Renal cortex interstitium (tissue), 15 donors: ENCODE measurements around the gene ITGA2B. TPM values are rescaled to one million over a fixed set of nuclear protein-coding genes. Genes with fewer than 3 reads are reported as not detected.
A peak's percentile ranks its signal among the peaks of the same experiment; 100 is the strongest.

Experiments
- DNase-seq, 11 donors: peaks; one replicate each; pipeline ENCODE4 v3.0.0-alpha.2; 2013; ENCODE audit warnings: low read depth in 9 of 11, low spot score in 4 of 11; ENCODE audit errors: extremely low read depth in 1 of 11
- long read RNA-seq, 16 experiments: transcript quantifications; one replicate each; lab custom pipeline, GENCODE V29; 2026
- polyA plus RNA-seq, 3 donors: library from polyadenylated mRNA; unstranded; fragments of 120-200 nt; gene quantifications; one replicate each; pipeline ENCODE4 v1.2.1, GENCODE V29; 2013; ENCODE audit not compliant: insufficient read length in 3 of 3

Gene ITGA2B
- 1 to 10 TPM; 3.2 to 7.7 (median 5.8) TPM for polyA plus RNA-seq
- long read RNA-seq, donor 1 = 0 reads
- long read RNA-seq, donor 2 = 0 reads
- long read RNA-seq, donor 3 = 0 reads
- long read RNA-seq, donor 4 = 0 reads
- long read RNA-seq, donor 5 = 0 reads
- long read RNA-seq, donor 6 = 0 reads
- long read RNA-seq, donor 7 = 0 reads
- long read RNA-seq, donor 8 = 0 reads
- long read RNA-seq, donor 9 = 0 reads
- long read RNA-seq, donor 10 = 0 reads
- long read RNA-seq, donor 11 = 0 reads
- long read RNA-seq, donor 12 = 0 reads
- long read RNA-seq, donor 13 = 0 reads
- long read RNA-seq, donor 14 = 0 reads
- long read RNA-seq, donor 15 = 0 reads
- long read RNA-seq, donor 16, partial matches to known transcripts = 5 of 5 reads
- long read RNA-seq, donor 16, other reads (novel, unspliced or antisense) = 0 of 5 reads

DNA sequence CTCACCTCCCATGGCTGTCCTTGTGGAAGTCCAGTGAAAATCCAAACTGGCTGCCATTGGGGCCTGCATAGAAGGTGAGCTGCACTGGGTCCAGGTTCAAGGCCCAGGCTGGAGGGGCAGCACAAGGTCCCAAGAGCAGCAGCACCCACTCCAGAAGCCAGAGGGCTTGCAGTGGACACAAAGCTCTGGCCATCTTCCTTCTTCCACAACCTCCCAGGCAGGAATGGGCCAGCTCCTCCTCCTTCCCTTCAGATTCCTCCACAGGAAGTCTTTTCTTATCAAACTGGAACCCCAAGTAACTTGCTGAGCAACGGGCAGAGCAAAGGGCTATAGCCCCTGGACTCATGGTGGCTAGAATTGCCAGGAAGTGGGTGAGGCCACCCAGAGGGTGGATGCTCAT lies at the start of gene ITGA2B:
Gene ITGA2B, minus strand, starts transcription at position 369 of the 400 bp plus-strand sequence. Its CDS starts 176 bp downstream, at position 193.
- no peak for DNase-seq

DNA sequence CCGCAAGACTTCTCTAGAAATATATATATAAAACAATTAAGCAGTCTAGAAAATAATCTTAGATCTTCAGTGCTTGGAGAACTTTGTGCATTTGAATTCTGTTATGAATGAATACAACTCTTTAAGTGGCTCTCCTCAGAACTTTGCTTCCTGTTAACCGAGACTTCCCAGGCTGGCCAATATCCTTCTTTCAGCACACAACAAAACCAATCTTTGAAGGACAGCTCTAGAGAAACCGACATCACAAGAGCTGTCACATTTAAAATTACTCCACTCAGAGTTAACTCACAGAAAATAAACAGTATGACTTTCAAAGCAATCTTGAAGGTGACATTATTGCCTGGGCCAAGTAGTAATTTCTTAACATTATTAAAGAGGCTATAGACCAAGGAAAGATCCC lies 49.7 kb upstream of the ITGA2B start:
- no peak for DNase-seq

DNA sequence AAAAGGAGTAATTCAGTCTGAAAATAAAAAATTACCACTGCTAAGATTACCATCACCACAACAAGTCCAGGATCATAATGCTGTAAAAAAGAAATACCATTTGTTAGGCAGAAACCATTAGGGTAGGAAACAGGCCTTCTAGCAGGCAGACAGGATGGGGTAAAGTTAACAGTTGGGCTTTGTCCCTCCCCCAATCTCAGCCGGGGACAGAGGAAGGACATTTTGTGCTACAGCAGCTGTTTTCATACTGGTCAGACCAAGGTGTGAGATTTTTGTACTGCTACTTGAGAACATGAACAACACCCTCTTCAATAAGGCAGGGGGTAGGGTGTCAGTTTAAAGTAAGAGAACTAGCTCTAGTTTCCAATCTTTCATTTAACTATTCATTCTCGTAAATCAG lies 49.2 kb upstream of the ITGA2B start:
- DNase-seq = peak in 3 of 11 donors; percentile 2 to 7 (median 2)

DNA sequence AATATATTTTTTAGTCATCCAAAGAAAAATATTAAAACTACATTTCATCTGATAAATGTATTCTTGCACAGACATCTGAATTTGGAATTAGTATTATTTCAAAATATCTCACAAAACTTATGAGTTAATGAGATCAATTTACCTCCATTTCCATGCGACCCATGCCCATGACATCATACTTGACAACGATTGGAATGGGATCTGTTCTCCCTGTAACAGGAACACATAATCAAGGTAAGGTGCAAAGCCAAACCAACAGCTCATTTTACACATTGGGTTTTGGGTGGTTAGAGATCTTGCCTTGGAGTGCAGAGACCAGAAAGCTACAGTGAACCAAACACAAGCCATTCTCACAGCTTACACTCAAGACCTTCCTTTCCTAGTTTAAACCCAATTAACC lies 46.9 kb upstream of the ITGA2B start:
- no peak for DNase-seq

DNA sequence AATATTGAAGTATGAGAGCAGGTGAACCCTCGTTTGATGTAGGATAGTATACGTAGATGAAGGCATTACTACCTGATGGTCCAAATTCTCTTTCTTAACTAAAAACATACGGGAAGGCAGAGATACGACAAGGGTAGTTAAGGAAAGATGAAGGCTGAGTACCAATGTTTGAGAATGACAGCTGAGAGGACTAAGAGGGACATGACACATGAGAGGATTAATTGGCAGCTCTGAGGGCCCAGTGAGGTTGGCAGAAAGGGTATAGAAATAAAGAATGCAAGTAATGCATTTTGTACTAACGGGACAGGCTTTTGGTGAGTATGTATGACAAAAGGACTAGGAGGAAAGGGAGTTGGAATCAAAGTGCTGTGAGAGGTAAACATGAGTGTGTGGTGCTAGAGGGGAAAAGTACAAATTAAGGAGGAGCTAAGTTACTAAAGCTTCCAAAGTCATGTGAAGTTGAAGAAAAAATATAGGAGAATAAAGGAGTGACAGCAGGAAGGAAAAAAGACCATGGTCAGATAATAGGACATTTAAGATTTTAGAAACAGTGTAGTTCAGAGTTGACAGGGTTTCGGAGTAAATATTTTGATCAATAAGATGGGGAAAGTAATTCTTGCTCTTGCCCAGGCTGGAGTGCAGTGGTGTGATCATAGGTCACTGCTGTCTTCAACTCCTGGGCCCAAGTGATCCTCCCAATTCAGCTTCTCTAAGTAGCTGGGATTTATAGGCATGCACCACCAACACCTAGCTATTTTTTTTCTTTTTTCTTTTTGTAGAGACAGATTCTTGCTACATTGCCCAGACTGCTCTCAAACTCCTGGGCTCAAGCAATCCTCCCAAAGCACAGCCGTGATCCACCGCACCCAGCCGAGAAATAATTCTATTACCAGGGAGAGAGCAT lies 43.1 kb upstream of the ITGA2B start:
- no peak for DNase-seq

DNA sequence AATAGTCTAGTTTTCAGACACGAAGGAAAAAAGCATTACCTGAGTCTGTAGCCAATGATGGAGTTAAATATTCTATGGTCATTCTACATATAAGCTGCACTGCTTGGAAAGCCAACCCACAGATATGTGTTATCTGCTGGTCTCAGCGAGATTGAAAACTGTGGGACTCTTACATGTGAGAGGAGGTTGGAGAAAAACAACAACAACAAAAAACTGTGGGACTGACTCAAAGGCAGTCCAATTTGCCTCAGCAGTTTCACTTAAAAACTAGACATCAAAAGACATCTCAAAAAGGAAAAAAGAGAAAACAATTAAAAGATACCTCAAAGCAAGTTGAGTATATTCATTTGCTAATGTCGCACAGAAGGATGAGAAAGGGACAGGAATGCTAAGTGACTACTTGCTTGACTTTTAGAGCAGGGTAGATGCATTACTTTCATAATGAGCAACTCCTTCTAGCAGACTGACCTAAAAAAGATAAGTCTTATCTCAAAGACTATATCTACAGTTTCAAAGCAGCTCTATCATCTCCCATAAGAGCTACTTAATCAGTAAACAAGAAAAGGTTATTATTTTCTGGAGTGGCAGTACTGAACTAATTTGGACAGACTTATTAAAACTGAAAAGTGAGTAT lies 35.5 kb upstream of the ITGA2B start:
- DNase-seq = no peak

DNA sequence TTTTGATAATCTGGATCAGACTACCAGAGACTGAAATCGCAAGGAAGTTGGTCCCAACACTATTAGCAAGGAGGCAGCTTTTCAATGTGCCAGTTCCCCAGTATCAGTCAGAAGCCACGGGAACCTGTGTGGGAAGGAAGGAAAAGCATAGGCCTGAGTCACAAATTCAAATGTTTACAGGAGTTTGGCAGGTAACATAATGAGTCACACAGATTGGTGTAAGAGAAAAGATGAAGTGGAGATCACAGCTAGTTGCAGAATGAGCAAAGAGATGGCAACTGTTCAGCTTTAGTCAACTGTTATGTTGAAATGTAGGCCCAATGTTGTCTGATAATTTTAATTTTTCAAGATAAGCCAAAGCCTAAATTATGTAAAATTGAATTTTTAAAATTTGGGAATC lies 28.1 kb upstream of the ITGA2B start:
- DNase-seq = no peak

DNA sequence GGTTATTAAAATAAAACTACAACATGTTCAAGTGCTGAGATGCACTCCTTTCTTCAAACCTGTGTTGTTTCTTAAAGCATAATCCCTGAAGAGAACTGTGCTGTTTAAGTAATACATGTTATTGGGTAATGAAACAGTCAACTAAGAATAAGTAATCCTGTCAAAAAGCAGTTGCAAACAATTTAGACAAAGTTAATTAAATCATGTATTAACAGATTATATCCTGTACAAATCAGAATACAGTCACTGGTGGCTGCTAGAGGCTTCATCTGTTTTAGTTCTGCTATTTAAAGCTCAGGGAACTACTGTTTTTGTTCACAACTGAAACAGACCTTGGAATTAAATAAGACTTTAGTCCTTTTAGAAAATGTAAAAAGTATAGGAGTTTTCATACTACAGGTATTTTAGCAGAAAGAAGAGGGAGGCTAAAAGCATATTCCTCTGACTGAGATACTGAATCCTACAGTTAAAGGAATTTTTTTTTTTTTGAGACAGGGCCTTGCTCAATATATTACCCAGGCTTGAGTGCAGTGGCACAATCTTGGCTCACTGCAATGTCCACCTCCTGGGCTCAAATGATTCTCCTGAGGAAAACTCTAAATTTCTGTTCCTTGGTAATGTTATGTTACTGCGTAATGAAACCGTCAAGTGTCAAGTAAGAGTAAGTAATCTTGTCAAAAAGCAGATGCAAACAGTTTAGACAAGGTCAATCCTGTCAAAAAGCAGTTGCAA lies 27.3 kb upstream of the ITGA2B start:
- no peak for DNase-seq

DNA sequence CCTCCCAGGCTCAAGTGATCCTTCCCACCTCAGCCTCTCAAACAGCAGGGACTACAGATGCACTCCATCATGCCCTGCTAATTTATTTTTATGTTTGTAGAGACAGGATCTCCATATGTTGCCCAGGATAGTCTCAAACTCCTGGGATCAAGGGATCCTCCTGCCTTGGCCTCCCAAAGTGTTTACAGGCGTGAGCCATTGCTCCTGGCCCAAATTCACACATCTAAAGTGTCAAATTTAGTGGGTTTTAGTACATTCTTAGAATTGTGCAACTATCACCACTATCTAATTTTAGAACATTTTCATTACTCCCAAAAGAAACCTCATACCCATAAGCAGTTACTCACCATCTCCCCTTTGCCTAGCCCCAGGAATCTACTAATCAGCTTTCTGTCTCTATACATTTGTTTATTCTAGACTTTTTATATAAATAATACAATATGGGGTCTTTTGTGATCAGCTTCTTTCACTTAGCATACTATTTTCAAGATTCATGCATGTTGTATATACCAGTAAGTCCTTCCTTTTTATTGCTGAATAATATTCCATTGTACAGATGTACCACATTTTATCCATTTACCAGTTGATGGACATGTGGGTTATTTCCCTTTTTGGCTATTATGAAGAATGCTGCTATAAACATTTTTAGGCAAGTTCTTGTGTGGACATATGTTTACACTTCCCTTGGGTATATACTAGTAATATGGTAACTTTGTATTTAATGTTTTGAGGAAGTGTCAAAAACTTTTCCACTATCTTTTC lies 25.1 kb upstream of the ITGA2B start:
- DNase-seq = no peak

DNA sequence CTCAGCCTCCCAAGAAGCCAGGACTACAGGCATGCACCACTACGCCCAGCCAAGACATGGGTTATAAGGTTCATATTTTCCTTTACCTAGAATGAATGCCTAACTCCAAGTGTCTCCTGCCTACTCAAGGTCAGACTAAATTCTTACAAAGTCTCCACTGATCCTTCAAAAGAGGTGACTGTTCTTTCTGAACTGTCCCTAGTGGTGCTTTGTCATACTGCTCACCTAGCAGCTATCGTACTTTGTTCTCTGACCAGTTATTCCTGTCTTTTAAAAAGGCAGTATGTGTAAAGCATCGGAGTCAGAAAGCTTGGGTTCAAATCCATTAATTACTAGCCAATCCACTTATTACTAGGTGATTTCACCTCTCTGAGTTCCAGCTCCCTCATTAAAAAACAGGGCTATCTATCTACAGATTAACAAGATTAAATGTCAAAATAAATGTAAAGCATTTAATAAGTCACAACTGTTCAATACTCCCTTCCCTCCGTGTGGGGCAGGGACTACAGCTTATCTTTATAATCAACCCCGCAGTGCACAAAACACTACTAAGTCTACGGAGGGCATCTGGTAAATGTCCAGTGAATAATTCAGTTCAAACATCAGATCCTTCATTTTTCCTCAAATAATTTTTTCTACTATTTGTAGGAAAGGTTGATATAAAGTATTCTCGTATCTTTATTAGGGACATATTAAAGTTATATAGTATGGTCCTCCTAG lies 20.0 kb upstream of the ITGA2B start:
- no peak for DNase-seq

DNA sequence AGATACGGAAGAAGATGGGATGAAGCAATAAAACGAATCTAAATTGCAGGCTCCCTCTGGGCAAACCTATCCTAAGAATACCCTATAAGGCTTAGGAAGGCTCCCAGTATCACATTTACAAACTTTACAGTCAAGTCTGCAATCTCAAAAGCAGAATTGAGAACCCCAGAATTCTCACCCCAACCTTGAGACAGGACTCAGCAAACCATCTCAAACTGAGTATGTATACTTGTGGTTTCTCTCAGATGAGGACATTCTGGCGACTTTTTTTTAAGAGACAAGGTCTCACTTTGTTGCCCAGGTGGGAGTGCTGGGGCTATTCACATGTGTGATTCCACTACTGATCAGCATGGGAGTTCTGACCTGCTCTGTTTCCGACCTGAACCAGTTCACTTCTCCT lies 19.3 kb upstream of the ITGA2B start:
- no peak for DNase-seq

DNA sequence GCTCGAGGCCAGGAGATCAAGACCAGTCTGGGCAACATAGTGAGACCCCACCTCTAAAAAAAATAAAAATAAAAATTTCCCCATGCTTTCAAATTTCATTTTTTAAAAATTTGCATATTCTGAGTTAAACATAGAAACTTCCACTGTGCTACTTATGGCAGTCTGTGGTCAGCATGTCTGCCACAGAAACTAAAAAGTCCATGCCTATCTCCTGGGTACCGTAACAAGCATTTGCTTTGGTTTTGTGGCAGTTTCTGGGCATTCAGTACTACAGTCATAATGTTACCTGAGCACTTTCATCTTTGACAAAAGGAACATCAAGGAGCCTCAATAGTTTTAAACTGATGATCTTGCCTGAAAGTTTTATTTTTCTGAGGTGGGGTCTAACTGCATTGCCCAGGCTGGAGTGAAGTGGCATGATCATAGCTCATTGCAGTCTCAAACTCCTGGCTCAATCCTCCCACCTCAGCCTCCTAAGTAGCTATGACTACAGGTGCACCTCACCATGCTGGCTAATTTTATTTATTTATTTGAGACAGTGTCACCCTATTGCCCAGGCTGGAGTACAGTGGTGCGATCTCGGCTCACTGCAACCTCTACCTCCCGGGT lies 13.2 kb upstream of the ITGA2B start:
- DNase-seq = no peak

DNA sequence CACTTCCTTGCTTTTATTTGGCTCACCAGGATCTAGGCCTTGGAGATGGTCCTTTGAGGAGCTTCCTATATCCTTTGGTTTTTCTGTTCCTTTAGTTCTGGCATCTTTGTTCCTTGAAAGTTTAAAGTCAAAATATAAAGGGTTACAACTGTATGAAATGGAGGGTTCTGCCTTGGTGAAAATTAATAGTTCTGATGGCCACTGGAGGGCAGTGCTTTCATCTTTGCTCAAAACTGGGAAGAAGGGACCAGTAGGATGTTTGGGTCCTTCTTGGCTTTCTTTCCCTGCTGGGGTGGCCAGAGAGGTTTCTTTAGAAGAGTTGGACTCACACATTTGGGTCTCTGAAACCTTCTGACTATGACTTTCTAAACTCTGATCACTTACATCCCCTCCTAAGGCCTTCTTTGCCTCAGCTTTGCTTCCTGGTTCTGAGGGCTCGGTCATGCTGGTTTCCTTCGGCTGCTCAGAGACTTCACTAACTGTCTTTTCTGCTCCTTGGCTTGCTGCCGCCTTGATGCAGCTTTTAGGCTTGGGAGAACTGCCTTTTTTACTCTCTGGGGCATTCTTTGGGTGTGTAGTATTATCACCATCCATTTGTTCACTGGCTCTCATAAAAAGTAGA lies 10.9 kb upstream of the ITGA2B start:
- DNase-seq = no peak

DNA sequence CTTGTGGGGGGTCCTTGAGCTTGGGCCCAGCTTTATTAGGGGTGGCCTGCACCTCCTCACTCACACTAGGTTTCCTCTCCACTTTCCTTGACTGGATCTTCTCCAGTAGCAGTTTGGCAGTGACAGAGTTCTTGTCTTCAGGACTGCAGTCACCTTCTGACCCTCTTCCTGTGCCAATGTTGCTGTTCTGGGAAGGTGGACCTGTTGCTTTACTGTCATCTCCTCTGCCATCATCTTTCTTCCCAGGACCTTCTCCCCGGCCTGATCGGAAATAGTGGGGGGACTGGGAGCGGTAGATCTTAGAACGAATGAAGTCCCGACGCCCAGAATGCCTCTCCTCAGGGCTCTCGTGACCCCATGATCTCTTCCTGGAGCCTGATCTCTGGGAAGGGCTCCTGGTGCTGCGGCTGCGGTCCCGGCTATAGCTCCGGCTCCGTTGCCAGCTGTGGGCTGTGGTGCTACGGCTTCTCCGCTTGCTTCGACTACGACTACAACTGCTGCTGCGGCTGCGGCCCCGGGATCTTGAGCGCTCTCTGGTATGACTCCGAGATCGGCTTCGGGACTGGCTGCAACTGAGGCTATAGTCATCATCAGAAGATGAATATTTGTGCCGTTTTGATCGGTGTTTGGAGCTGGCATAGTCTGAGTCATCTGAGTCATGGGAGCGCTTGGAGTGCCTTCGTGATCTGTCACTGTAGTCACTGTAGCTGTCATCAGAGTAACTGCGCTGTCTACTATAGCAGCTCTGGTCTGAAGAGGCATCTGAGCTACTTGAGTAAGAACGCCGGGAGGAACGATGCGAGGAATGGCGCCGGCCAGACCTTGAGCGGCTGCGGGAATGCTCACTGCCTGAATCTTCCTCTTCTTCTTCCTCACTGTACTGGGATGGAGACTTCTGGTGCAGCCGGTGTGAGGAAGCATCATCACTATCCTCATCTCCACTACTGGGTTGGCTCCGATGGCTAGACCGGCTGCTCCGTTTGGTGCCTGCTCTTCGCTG lies 9.5 kb upstream of the ITGA2B start:
- DNase-seq = no peak

DNA sequence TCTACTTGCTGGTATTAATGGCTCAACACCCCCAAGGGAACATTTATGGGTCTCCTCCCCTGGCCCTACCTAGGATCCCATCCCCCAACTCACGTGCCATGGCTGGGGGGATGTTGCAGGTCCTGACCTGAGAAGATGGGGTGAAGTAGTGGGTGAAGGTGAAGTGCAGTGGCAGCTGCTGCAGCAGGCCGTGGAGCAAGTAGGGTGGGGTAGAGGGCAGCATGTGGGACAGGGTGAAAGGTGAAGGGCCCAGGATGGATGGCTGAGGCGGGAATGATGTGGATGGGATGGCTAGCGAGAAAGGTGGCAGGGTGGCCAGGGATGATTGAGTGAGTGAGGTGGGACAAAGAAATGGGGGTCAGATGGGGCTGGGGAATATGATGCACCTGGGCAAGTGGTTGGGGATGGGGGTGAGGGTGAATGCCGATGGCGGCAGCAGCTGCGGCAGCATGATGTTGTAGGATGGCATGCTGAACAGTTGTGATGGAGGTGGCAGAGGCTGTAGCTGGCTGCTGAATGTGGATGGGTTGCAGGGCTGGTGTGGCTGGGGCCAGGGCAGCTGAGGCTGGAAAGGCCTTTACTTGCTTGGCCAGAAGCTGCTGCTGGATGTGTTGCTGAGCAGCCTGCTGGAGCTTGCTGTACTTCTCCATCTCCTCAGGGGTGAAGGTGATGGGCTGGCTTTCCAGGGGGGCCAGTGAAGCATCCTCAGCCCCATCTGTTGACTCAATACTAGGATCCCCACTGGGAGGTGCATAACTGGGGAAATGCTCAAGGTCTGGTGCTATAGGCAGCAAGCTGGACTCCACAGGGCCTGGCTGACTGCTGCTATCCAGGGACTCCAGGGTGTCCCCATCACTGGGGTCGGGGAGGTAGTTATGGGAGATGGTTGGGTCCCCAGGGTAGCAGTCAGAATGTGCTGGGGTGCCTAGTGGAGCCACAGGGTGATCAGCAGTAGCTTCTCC lies 8.3 kb upstream of the ITGA2B start:
- no peak for DNase-seq
